Activated naive CD4-positive, alpha-beta T cell treated with anti-CD3 and anti-CD28 coated beads, Interleukin-2, amount 10 ng/mL, durations not matched to agents 7 days and 5 days (primary cell): Measurements from ENCODE around the gene TRIM71.
"Not testable (repeated sequence)": the region's sequence is repeated elsewhere in the genome, so short reads cannot be mapped to it uniquely, and the experiment has no call there.

ENCODE experiments used
- CTCF ChIA-PET: fragments of 350-600 bp; sonication (Branson Sonifier 250); formaldehyde crosslinking; loops from one replicate; lab custom pipeline; 2021; ENCODE audit warnings: antibody characterized with exemption; lab: Charles Lee
- DNase-seq: peaks from one replicate; pipeline ENCODE4 v3.0.0-alpha.2; 2020
- H3K27ac Mint-ChIP-seq: one replicate; pipeline ENCODE4 v1.8.0; 2021; ENCODE audit warnings: mild to moderate bottlenecking, moderate library complexity, mixed read lengths
- H3K27me3 Mint-ChIP-seq: one replicate; pipeline ENCODE4 v1.8.0; 2021; ENCODE audit warnings: mild to moderate bottlenecking, mixed read lengths
- H3K36me3 Mint-ChIP-seq: one replicate; pipeline ENCODE4 v1.8.0; 2021; ENCODE audit warnings: mixed read lengths
- H3K4me1 Mint-ChIP-seq: one replicate; pipeline ENCODE4 v1.8.0; 2021; ENCODE audit warnings: mixed read lengths
- H3K4me3 Mint-ChIP-seq: one replicate; pipeline ENCODE4 v1.8.0; 2021; ENCODE audit warnings: mild to moderate bottlenecking, moderate library complexity, mixed read lengths
- H3K9me3 Mint-ChIP-seq: one replicate; pipeline ENCODE4 v1.8.0; 2021; ENCODE audit warnings: mixed read lengths

Gene TRIM71

GRCh38 chr3:32886911-32887310 is 69.1 kb downstream of the TRIM71 start:
- no peak overlapping the region for H3K4me3 Mint-ChIP-seq
- peaks cover 26% of the 10 kb centered on the region for H3K4me1 Mint-ChIP-seq
- H3K36me3 Mint-ChIP-seq: no peaks in the 10 kb centered on the region
- CTCF ChIA-PET: no interaction called here
- H3K9me3 Mint-ChIP-seq: no peaks in the 10 kb centered on the region
- no peak overlapping the region for H3K27ac Mint-ChIP-seq
- H3K27me3 Mint-ChIP-seq: peaks cover 57% of the 10 kb centered on the region
- DNase-seq: no peak

- Mint-ChIP-seq H3K4me3 (no peak overlapping the region), H3K27me3 (peaks cover 59% of the 10 kb centered on the region), H3K9me3 (no peaks in the 10 kb centered on the region), H3K27ac (no peak overlapping the region), H3K36me3 (no peaks in the 10 kb centered on the region), H3K4me1 (peaks cover 9% of the 10 kb centered on the region)
- CTCF ChIA-PET: interaction anchor here (0.5 to 1.2 kb wide), 2 partner anchors 14 to 84 kb away, joined by 3 to 4 read pairs; no protein-coding TSS in a partner anchor
- no peak for DNase-seq
Measured at GRCh38 chr3:32888739-32889138, 70.9 kb downstream of the TRIM71 start.

DNA sequence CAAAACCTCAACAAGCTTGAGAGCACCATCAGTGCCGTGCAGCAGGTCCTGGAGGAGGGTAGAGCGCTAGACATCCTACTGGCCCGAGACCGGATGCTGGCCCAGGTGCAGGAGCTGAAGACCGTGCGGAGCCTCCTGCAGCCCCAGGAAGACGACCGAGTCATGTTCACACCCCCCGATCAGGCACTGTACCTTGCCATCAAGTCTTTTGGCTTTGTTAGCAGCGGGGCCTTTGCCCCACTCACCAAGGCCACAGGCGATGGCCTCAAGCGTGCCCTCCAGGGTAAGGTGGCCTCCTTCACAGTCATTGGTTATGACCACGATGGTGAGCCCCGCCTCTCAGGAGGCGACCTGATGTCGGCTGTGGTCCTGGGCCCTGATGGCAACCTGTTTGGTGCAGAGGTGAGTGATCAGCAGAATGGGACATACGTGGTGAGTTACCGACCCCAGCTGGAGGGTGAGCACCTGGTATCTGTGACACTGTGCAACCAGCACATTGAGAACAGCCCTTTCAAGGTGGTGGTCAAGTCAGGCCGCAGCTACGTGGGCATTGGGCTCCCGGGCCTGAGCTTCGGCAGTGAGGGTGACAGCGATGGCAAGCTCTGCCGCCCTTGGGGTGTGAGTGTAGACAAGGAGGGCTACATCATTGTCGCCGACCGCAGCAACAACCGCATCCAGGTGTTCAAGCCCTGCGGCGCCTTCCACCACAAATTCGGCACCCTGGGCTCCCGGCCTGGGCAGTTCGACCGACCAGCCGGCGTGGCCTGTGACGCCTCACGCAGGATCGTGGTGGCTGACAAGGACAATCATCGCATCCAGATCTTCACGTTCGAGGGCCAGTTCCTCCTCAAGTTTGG is 72.9 kb downstream of the TRIM71 start:
- Mint-ChIP-seq H3K4me3 (no peak overlapping the region), H3K36me3 (no peaks in the 10 kb centered on the region), H3K27ac (no peak overlapping the region), H3K4me1 (peaks cover 2% of the 10 kb centered on the region), H3K9me3 (no peaks in the 10 kb centered on the region), H3K27me3 (peaks cover 60% of the 10 kb centered on the region)
- no peak for DNase-seq
- CTCF ChIA-PET: no interaction called here

DNA sequence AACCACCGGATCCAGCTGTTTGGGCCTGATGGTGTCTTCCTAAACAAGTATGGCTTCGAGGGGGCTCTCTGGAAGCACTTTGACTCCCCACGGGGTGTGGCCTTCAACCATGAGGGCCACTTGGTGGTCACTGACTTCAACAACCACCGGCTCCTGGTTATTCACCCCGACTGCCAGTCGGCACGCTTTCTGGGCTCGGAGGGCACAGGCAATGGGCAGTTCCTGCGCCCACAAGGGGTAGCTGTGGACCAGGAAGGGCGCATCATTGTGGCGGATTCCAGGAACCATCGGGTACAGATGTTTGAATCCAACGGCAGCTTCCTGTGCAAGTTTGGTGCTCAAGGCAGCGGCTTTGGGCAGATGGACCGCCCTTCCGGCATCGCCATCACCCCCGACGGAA is 73.6 kb downstream of the TRIM71 start:
- no peak overlapping the region for H3K27ac Mint-ChIP-seq
- peaks cover 2% of the 10 kb centered on the region for H3K4me1 Mint-ChIP-seq
- CTCF ChIA-PET: no interaction called here
- DNase-seq: no peak
- peaks cover 59% of the 10 kb centered on the region for H3K27me3 Mint-ChIP-seq
- no peak overlapping the region for H3K4me3 Mint-ChIP-seq
- no peaks in the 10 kb centered on the region for H3K36me3 Mint-ChIP-seq
- H3K9me3 Mint-ChIP-seq: no peaks in the 10 kb centered on the region

DNA sequence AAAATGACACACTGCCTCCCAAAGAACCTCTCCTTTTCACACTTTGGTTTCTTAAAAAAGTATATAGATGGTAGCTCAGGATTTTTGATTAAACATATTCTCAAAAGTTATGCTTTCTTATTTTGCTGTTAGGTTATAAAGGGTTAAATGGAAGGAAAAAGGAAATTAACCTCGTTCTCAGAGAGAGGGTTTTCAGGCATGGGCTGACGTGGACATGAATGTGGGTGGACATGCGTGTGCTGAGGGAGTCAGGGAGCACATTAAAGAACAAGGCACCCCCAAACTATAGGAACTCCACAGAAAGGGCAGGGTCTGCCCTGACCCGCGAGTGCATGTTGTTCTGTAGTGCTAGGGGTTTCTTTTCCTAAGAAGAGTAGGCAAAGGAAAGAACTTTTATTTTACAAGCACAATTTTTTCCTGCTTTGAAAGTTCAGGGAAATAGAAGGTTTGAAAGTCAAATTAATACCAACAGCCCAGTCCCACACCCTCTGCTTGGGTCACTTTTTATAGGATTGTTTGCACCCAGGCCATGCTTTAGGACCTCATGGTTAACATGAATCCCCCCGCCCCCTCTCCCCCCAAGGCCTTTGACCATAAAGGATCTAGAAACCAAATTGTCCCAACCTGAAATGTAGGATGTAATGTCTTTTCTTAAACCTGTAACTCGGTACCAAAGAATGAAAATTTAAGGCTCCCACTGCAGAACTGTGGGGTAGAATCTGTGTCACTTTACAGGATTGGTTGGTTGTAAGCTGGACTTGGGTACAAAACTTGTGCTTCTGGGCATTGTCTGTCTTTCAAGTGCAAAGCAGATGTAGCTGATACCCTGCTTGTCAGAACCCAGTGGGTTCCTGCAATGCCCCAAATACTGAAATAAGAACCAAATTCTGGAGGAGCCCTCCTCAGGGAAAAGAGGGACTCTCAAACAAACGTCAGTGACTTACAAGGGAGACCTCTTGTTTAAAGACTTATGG is 75.1 kb downstream of the TRIM71 start:
- H3K27ac Mint-ChIP-seq: no peak overlapping the region
- H3K27me3 Mint-ChIP-seq: peaks cover 61% of the 10 kb centered on the region
- CTCF ChIA-PET: interaction anchor here (1.5 kb wide), 1 partner anchor 10 kb away, joined by 3 read pairs; no protein-coding TSS in a partner anchor
- no peak overlapping the region for H3K4me3 Mint-ChIP-seq
- no peak for DNase-seq
- H3K4me1 Mint-ChIP-seq: peaks cover 2% of the 10 kb centered on the region
- H3K36me3 Mint-ChIP-seq: no peaks in the 10 kb centered on the region
- H3K9me3 Mint-ChIP-seq: no peaks in the 10 kb centered on the region

DNA sequence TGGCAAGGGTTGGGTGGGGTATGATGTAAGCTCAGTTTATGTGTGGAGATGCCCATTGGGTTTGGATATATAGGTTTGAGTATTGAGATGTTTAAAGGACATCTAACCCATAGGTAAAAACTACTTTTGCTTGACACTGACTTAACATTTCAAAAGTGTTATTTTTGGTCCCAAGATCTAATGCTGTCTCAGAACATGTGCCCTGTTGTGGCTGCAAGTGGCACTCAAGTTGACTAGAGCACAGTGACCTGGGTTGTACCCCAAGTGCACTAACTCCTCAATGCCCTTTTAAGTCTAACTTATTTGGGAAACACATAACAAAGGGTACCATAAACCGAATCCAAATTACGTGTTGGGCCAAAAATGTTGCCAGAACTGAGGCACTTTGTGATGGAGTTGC is 77.2 kb downstream of the TRIM71 start:
- no peak for DNase-seq
- CTCF ChIA-PET: no interaction called here
- Mint-ChIP-seq H3K4me3 (no peak overlapping the region), H3K9me3 (no peaks in the 10 kb centered on the region), H3K27me3 (peaks cover 72% of the 10 kb centered on the region), H3K4me1 (peaks cover 2% of the 10 kb centered on the region), H3K36me3 (no peaks in the 10 kb centered on the region), H3K27ac (no peak overlapping the region)

- H3K27ac Mint-ChIP-seq: no peak overlapping the region
- H3K4me3 Mint-ChIP-seq: no peak overlapping the region
- peaks cover 68% of the 10 kb centered on the region for H3K27me3 Mint-ChIP-seq
- H3K9me3 Mint-ChIP-seq: no peaks in the 10 kb centered on the region
- H3K4me1 Mint-ChIP-seq: no peaks in the 10 kb centered on the region
- DNase-seq: no peak
- H3K36me3 Mint-ChIP-seq: no peaks in the 10 kb centered on the region
- CTCF ChIA-PET: no interaction called here
Measured at GRCh38 chr3:32895701-32896100, 77.9 kb downstream of the TRIM71 start.

DNA sequence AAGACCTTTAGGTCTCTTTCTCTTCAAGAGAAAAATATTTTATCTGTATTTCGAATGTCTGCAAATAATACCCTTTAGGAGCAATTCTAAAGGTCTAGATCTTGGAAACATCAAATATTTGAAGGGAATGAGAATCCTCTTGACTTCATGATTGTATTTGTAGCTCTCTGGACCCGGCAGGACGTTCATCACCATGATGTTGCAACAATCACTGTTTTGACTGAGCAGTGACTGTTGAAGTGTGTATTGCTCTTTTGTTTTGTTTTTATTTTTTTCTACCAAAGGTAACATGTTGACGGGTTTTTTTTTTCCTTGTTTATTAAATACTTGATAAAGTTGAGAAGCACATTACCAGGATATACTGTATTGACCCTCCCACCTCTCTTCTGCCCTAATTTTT is 78.3 kb downstream of the TRIM71 start:
- no peak for DNase-seq
- Mint-ChIP-seq H3K4me3 (no peak overlapping the region), H3K36me3 (no peaks in the 10 kb centered on the region), H3K27me3 (peaks cover 63% of the 10 kb centered on the region), H3K4me1 (no peaks in the 10 kb centered on the region), H3K27ac (no peak overlapping the region), H3K9me3 (no peaks in the 10 kb centered on the region)
- CTCF ChIA-PET: no interaction called here

GRCh38 chr3:32897001-32897601 is 79.3 kb downstream of the TRIM71 start:
- DNase-seq: no peak
- H3K4me3 Mint-ChIP-seq: no peak overlapping the region
- H3K4me1 Mint-ChIP-seq: no peaks in the 10 kb centered on the region
- H3K27me3 Mint-ChIP-seq: peaks cover 58% of the 10 kb centered on the region
- no peaks in the 10 kb centered on the region for H3K36me3 Mint-ChIP-seq
- CTCF ChIA-PET: no interaction called here
- no peaks in the 10 kb centered on the region for H3K9me3 Mint-ChIP-seq
- no peak overlapping the region for H3K27ac Mint-ChIP-seq

- peaks cover 57% of the 10 kb centered on the region for H3K27me3 Mint-ChIP-seq
- DNase-seq: no peak
- H3K4me3 Mint-ChIP-seq: no peak overlapping the region
- CTCF ChIA-PET: no interaction called here
- H3K27ac Mint-ChIP-seq: no peak overlapping the region
- peaks cover 5% of the 10 kb centered on the region for H3K4me1 Mint-ChIP-seq
- no peaks in the 10 kb centered on the region for H3K9me3 Mint-ChIP-seq
- H3K36me3 Mint-ChIP-seq: no peaks in the 10 kb centered on the region
Measured at GRCh38 chr3:32897981-32898623, 80.3 kb downstream of the TRIM71 start.

DNA sequence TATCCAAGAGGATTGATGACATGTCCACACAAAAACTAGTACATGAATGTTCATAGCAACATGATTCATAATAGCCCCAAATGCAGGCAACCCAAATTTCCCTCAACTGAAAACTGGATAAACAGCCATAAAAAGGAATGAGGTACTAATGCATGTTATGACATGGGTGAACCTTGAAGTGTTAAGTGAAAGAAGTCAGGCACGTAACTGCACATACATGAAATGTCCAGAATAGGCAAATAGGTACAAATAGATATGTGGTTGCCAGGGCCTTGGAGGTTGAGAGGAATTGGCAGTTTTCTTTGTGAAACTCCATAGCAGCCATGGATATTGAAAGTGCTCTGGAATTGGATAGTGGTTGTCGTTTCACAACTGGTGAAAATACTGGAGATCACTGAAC is 81.5 kb downstream of the TRIM71 start:
- Mint-ChIP-seq H3K27me3 (peaks cover 57% of the 10 kb centered on the region), H3K4me1 (peaks cover 5% of the 10 kb centered on the region), H3K4me3 (no peak overlapping the region), H3K9me3 (no peaks in the 10 kb centered on the region), H3K27ac (no peak overlapping the region), H3K36me3 (no peaks in the 10 kb centered on the region)
- DNase-seq: no peak
- CTCF ChIA-PET: no interaction called here

GRCh38 chr3:32901005-32901932 is 83.5 kb downstream of the TRIM71 start:
- Mint-ChIP-seq H3K9me3 (no peaks in the 10 kb centered on the region), H3K4me1 (peaks cover 5% of the 10 kb centered on the region), H3K27ac (no peak overlapping the region), H3K36me3 (no peaks in the 10 kb centered on the region), H3K27me3 (peaks cover 43% of the 10 kb centered on the region), H3K4me3 (no peak overlapping the region)
- DNase-seq: no peak
- CTCF ChIA-PET: interaction anchor here (0.7 to 2.0 kb wide), 4 partner anchors 19 to 224 kb away, joined by 3 to 7 read pairs (median 4); no protein-coding TSS in a partner anchor

DNA sequence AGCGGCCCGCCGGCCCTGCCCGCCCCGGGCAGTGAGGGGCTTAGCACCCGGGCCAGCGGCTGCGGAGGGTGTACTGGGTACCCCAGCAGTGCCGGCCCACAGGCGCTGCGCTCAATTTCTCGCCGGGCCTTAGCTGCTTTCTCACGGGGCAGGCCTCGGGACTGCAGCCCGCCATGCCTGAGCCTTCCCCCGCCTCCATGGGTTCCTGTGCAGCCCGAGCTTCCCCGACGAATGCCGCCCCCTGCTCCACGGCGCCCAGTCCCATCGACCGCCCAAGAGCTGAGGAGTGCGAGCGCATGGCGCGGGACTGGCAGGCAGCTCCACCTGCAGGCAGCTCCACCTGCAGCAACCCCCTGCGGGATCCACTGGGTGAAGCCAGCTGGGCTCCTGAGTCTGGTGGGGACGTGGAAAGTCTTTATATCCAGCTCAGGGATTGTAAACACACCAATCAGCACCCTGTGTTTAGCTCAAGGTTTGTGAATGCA is 85.1 kb downstream of the TRIM71 start:
- not testable (repeated sequence) for H3K4me1 Mint-ChIP-seq, H3K27ac Mint-ChIP-seq, H3K9me3 Mint-ChIP-seq, H3K36me3 Mint-ChIP-seq
- CTCF ChIA-PET: interaction anchor here (0.8 to 2.3 kb wide), 17 partner anchors 9 to 393 kb away, joined by 3 to 11 read pairs (median 4); no protein-coding TSS in a partner anchor
- peak; percentile 67 for DNase-seq
- peaks cover 36% of the 10 kb centered on the region for H3K27me3 Mint-ChIP-seq
- H3K4me3 Mint-ChIP-seq: peak overlapping the region; percentile 70
